H4 (cell line): ENCODE results near the gene CARD10. TPM values are rescaled to one million over a fixed set of nuclear protein-coding genes. Genes with fewer than 3 reads are reported as not detected.
A peak's percentile ranks its signal among the peaks of the same experiment; 100 is the strongest.

Experiments used
- DNase-seq: peaks from one replicate; pipeline ENCODE4 v3.0.0-alpha.2; 2015; ENCODE audit warnings: low spot score
- total RNA-seq: library from RNA; depleted of rRNA; stranded (reverse); fragments of >200 nt; shearing (Covaris generic); gene quantifications from 2 replicates; pipeline ENCODE4 v1.2.3, GENCODE V29; 2014

The CARD10 gene
- total RNA-seq, 1 experiment from 2014 or later: 2.8 TPM

DNA sequence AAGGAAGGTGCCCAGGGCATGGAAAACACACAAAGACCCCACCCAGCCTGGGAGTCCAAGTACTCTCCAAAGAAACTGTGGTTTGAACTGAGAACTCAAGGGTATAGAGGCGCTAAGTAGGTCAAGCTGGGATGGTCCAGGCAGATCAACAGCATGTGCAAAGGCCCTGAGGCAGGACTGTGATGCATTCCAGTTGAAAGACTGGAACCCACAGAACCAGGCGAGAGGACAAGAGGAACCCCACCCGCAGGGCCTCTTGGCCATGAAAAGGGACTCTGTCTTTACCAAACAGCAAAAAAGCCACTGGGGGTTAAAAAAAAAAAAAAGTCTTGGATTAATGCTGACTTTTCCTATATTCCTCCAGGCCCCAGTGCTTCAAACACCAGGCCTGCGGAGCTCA lies 14.3 kb downstream of the CARD10 start:
- DNase-seq: no peak

DNA sequence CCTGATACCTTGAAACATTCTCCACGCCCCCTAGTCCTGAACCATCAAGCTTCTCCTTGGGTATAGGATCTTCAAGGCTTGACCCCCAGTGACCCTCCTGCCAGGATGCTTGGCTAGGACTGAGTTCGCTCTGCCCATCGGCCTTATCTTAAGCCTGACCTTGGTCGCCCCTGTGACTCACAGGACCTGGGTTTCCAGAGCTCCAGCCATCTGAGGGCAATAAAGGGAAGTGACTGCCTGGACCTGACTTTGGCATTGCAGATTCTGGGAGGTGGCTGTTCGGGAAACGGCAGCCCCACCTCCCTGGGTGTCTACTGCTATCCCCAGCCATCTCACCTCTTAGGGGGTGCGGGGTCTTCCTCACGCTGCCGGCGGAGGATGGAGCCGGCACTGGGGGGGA lies 15.4 kb downstream of the CARD10 start:
- no peak for DNase-seq

GRCh38 chr22:37503183-37503683 lies 16.0 kb downstream of the CARD10 start:
- no peak for DNase-seq

- no peak for DNase-seq
Observed at GRCh38 chr22:37502342-37503182, 16.7 kb downstream of the CARD10 start.

DNA sequence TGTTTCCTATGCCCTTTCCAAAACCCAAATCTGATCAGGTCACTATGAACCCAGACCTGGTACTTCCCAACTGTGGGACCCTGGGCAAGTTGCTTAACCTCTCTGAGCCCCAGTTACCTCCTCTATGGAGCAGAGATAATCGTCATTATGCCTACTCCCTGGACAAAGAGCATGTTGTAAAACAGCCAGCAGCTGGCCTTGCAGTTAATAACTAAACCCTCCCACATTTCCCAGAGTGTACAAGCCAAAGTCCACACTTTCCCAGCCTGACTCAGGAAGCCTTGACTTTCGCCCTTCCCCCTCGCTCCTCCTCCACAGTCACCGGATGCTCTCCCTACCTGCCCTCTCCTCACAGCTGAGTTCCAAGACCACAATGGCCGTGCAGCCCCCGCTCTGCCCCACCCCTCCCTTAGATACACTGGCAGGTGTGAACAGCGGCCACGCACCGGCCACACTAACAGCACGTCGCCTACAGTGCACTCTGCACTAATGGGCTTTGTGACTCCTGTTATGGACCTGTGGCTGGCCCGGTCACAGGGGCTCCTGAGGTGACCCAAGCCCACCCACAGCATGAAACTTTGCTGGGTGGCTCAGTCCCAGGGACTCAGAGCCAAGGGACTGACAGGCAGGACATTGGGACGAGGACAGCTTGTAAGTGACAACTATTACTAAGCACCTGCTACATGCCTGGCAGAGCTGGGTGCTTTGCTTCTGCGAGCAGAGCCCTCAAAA lies 17.4 kb downstream of the CARD10 start:
- DNase-seq: peak; percentile 21

GRCh38 chr22:37500745-37501609 lies 18.2 kb downstream of the CARD10 start:
- no peak for DNase-seq

DNA sequence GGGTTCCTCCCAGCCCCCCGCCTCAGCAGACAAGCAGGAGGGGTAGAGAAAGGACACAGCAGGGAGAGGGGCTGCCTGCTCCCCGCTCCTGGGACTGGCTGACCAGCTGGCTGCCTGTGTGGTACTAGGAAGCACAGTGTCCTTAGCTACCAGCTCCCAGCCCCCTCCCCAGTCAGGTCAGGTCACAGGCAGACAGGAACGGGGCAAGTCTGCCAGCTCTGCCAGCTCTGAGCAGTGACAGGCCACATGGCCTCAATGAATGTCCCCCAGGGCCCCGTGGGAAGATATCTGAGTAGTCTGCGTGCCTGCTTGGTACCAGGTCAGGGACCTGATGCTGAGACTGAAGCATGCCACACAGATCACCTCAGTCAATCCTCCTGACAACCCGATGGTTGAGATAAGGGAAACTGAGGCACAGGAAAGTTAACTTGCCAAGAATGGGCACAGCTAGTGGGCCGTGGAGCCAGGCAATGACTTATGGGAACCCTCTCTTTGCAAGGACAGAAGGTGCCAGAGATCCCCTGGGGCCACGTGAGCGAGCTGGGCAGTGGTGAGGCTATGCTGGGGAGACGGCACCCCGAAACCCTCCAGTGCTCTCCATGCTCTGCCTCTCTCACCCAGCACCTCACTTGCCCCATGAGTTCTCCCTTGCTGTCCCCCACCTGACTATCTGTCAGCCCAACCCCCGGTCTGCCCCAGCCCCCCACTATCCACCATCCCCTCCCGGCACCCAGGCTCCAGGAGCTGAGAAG lies 19.2 kb downstream of the CARD10 start:
- DNase-seq: no peak

DNA sequence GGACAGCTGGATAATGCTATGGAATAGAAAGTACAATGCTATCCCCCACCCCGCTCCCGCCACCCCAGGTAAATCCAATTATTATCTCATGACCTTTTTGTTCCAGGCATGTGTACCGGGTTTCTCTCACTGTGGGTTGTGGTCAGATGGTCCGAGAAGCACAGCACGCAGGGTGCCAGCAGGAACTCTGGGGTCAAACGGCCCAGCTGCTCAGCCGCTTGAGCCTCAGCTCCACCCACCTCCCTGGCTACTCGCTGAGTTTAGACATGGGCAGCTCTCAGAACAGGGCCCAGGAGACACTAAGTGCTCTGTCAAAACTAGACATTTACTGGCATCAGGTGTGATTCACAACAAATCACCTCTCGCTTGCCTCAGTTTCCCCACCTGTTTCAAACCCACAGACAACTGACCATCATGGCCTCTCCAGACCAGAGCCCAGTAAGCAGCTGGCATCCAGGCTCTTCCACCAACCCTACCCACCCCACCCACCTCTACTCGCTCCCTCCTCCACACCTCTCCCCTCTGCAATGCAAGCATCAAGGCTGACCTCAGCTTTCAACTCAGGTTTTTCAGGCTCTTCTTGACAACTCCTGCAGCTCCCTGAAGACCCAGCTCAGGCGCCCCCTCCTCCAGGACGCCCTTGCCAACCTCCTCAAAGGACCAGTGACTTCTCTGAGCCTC lies 20.0 kb downstream of the CARD10 start:
- no peak for DNase-seq

- no peak for DNase-seq
Observed at GRCh38 chr22:37498289-37498909, 20.8 kb downstream of the CARD10 start.

- peak; percentile 71 for DNase-seq
Observed at GRCh38 chr22:37497062-37497599, 22.1 kb downstream of the CARD10 start.

GRCh38 chr22:37496651-37497050 lies 22.6 kb downstream of the CARD10 start:
- DNase-seq: peak; percentile 52

GRCh38 chr22:37493979-37494378 lies 25.2 kb downstream of the CARD10 start:
- no peak for DNase-seq

DNA sequence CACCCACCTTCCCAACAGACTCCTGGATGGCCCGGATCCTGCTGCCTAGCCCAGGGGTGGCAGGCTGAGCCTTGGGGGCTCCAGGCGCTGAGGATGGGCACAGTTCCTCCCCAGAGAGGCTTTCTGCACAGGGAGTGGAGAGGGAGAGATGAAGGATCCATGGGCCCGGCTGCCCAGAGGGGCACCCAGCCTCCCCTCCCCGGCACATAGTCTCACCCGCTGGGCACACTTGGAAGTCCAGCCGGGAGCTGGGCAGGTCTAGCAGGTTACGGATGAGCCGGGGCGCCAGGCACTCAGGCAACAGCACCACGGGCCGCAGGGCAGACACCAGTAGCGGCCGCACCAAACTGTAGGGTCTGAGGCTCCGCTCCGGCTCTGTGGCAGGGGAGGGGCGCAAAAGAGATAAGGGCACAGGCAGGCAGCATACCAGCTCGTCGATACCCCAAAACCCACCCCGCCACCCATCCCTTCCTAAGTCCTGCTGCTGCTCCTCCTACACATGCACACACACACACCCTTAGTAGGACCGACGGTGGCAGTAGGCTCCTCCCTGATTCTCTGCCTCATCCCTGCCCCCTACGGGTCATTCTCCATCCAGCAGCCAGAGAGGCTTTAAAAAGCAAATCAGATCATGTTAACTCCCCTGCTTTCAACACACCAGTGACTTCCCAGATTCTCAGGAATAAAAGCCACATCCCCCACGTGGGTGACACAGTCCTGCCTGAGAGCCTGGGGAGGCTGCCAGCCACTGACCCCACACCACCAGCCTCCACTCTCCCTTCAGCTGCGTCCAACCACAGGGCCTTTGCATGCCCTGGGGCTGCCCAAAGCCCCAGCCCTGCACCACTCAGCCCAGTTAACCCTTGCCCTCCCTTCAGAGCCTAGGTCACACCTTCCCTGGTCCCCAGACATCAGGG lies 26.5 kb downstream of the CARD10 start:
- DNase-seq: peak; percentile 41

GRCh38 chr22:37491559-37492427 lies 27.4 kb downstream of the CARD10 start:
- DNase-seq: no peak

DNA sequence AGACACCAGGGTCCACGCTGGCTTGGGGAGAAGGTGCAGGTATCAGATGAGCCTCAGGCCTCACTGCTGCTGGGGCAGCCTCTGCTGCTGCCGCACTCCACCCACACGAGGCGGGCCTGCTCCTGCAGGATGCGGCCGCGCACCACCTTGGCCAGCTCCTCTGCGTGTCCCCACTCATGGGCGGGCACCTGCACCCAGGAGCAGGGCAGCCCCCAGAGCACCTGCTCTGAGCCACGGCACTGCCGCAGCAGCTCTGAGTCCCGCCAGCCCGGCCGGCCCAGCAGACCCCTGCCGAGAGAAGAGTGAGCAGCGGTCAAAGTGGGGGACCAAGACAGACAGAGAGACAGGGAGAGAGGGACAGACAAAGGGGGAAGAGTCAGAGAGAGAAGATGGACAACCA lies 28.1 kb downstream of the CARD10 start:
- DNase-seq: no peak

DNA sequence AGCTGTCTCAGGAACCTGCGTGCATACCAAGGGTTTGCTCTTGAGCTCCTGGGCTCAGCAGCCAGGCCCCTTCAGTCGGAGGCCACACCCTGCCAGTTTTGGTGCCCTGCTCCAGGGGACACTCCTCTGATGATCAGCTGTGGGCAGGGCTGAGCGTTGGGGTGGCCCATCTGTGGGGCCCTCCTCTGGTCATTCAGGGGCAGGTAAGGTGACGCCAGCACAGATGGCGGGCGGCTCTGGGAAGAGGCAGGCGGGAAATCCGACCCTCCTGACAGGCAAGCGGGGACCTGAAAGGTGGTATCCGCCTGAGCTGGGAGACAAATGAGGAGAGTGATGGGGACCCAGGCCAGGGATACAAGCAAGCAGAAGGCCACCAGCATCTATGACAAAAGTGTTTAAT lies 29.2 kb downstream of the CARD10 start:
- no peak for DNase-seq

GRCh38 chr22:37488337-37489135 lies 30.7 kb downstream of the CARD10 start:
- no peak for DNase-seq
